Muscle of leg (tissue), 11 donors: ENCODE results near the gene TJP3. TPM values are rescaled to one million over a fixed set of nuclear protein-coding genes. Genes with fewer than 3 reads are reported as not detected.

Experiments
- DNase-seq: peaks from one replicate; pipeline ENCODE4 v3.0.0; 2013
- H3K27ac ChIP-seq: one replicate; pipeline ENCODE4 v1.5.1; 2013; ENCODE audit warnings: mild to moderate bottlenecking, low read length, control low read depth
- H3K27me3 ChIP-seq: one replicate; pipeline ENCODE4 v1.6.1; 2013; ENCODE audit warnings: low read length; ENCODE audit not compliant: control insufficient read depth, insufficient read depth
- H3K36me3 ChIP-seq: one replicate; pipeline ENCODE4 v1.6.1; 2013; ENCODE audit warnings: low read length; ENCODE audit not compliant: control insufficient read depth, insufficient read depth
- H3K4me1 ChIP-seq: one replicate; pipeline ENCODE4 v1.6.1; 2013; ENCODE audit warnings: low read length; ENCODE audit not compliant: control insufficient read depth, insufficient read depth
- H3K4me3 ChIP-seq: one replicate; pipeline ENCODE4 v1.5.1; 2013; ENCODE audit warnings: low read length, control low read depth
- H3K9me3 ChIP-seq: replicated peaks from 2 replicates; pipeline ENCODE4 v1.6.1; 2013; ENCODE audit warnings: low read depth, low read length; ENCODE audit not compliant: control insufficient read depth
- WGBS: methylation state at CpG from one replicate; pipeline ENCODE4 v1.1.5; 2013; ENCODE audit warnings: missing lambda C conversion rate; ENCODE audit not compliant: insufficient coverage; 5-methylcytosine and 5-hydroxymethylcytosine counted together
- polyA plus RNA-seq, 8 donors: library from polyadenylated mRNA; unstranded; fragments of 120-200 nt; gene quantifications; one replicate each; pipeline versions ENCODE4 v1.2.1 to v1.2.3, GENCODE V29; 2013; ENCODE audit warnings: inconsistent platforms in 1 of 8, low replicate concordance in 1 of 8; ENCODE audit not compliant: insufficient read length in 8 of 8, insufficient read depth in 1 of 8
- total RNA-seq: library from RNA; stranded (reverse); fragments of 120-200 nt; gene quantifications from one replicate; pipeline ENCODE4 v1.2.4, GENCODE V29; 2013

The TJP3 gene
- total and polyA plus RNA-seq, 9 donors: 0.04 to 3.4 (median 0.35) TPM; not detected in 2

DNA sequence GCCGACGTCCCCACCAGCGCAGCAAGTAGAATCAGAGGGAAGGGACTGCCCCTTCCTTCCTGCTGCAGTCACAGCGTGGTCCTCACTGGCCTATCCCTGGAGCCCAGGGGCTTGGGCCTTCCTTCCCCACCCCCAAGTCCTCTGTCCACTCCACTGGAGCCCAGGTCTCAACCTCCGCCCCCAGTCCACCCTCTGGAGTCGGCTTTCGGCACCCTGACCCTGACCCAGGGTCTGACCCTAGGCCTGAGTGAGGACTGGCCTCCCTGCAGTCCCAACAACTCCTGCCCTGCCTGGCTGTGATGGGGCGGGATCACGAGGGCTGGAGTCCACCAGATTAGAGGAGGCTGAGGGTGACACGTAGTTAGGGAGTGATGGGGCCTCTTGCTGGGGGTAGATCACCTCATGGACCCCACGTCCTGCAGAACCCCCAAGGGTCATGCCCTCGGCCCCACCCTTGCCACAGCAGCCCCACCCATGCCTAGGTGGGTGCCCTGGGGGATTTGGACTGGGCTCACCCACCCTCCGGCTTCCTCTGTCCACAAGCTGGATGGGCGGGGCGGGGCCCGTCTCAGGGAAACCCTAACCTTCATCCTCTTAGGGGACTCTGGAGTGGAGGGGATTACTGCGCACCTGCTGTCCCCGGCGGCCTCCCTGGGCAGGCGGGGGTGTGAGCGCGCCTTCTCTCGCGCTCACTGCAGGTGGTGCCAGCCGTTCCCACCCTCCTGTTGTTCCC lies 60.0 kb downstream of the TJP3 start:
- Histone ChIP-seq H3K36me3 (peaks cover 30% of the 10 kb centered on the region), H3K27ac (no peak overlapping the region), H3K4me1 (peaks cover 4% of the 10 kb centered on the region), H3K9me3 (no peaks in the 10 kb centered on the region), H3K4me3 (no peak overlapping the region), H3K27me3 (no peaks in the 10 kb centered on the region)
- WGBS: 88% methylated on average over 22 of the region's 25 CpGs
- no peak for DNase-seq

DNA sequence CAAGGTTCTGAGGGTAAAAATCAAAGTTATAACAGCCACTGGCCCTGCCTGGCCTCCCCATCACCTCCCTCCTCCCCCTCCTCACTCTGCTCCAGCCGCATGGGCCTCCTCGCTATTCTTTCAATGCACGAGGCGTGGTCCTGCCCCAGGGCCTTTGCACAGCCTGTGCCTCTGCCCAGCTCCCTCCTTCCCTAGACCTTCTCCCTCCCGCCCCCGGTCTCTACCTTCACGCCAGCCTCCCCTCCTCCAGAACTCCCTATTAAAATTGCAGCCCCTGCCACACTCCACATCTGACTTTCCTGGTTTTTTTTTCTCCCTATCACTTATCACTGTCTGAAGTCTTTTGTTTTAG lies 60.5 kb downstream of the TJP3 start:
- Histone ChIP-seq H3K27me3 (no peaks in the 10 kb centered on the region), H3K4me3 (no peak overlapping the region), H3K36me3 (peaks cover 30% of the 10 kb centered on the region), H3K9me3 (no peaks in the 10 kb centered on the region), H3K27ac (no peak overlapping the region), H3K4me1 (no peaks in the 10 kb centered on the region)
- DNase-seq: no peak
- 87% methylated on average over 7 of the region's 7 CpGs for WGBS

DNA sequence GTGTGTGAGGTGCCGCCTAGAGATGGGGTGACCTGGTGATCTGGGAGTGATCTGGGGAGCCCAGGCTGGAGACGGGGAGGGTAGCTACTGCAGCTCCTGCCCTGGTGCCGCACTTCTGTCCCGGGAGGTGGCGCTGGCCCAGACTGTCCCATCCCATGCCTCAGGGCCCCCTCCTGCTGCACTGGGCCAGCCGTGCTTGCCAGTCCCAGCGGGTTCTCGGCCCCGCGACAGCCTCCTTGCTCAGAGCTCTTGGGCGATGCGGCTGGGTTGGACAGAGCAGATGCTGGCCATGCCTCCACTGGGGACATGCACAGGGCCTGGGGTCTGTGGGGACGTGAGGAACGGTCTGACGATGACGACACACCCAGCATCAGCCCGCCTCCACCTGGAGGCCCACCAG lies 61.3 kb downstream of the TJP3 start:
- Histone ChIP-seq H3K36me3 (peaks cover 30% of the 10 kb centered on the region), H3K27ac (no peak overlapping the region)
- WGBS: 82% methylated on average over 13 of the region's 17 CpGs

DNA sequence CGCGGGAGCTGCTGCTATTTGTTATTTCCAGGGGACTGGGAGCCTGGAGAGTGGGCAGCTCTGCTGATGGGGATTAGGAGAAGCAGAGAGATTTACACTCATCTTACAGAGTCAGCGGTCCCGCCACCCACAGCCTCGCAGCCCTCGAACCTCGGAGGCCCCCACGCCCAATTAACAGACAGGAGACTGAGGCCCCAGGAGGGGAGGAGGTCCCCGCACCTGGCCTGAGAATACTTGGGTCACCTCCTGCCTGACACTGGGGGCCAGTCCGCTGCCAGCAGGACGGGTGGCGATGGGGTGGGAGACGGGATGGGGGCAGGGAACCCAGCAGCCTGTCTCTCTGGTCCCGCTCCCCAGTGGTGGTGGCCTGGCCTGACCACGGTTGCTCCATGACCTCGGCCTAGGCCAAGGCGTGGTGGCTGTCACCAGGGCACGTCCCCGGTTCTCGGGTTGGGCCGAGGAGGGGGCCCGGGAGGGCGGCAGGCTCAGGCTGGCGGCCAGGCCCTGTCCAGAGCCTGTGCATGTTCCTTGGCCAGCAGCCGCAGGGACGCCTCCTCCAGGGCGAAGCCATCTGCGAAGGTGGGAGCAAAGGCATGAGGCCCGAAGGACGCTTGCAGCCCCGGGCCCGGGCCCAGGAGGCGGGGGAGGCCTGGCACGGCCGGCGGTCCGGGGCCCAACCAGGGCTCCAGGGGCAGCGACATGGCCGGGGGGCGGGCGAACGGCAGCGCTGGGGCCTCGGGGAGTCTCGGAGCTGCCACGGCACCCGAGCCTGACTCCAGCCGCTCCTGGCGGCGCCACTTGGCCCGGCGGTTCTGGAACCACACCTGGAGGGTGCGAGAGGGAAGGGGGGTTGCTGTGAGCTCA lies 62.2 kb downstream of the TJP3 start:
- Histone ChIP-seq H3K9me3 (no peaks in the 10 kb centered on the region), H3K27ac (no peak overlapping the region), H3K4me1 (no peaks in the 10 kb centered on the region), H3K4me3 (no peak overlapping the region), H3K27me3 (no peaks in the 10 kb centered on the region), H3K36me3 (peaks cover 26% of the 10 kb centered on the region)
- 43% methylated on average over 41 of the region's 53 CpGs for WGBS
- no peak for DNase-seq

More for the DNA sequence above, 61.3 kb downstream of the TJP3 start:
- H3K4me1 ChIP-seq: no peaks in the 10 kb centered on the region
- H3K27me3 ChIP-seq: no peaks in the 10 kb centered on the region
- no peaks in the 10 kb centered on the region for H3K9me3 ChIP-seq
- DNase-seq: no peak
- no peak overlapping the region for H3K4me3 ChIP-seq

DNA sequence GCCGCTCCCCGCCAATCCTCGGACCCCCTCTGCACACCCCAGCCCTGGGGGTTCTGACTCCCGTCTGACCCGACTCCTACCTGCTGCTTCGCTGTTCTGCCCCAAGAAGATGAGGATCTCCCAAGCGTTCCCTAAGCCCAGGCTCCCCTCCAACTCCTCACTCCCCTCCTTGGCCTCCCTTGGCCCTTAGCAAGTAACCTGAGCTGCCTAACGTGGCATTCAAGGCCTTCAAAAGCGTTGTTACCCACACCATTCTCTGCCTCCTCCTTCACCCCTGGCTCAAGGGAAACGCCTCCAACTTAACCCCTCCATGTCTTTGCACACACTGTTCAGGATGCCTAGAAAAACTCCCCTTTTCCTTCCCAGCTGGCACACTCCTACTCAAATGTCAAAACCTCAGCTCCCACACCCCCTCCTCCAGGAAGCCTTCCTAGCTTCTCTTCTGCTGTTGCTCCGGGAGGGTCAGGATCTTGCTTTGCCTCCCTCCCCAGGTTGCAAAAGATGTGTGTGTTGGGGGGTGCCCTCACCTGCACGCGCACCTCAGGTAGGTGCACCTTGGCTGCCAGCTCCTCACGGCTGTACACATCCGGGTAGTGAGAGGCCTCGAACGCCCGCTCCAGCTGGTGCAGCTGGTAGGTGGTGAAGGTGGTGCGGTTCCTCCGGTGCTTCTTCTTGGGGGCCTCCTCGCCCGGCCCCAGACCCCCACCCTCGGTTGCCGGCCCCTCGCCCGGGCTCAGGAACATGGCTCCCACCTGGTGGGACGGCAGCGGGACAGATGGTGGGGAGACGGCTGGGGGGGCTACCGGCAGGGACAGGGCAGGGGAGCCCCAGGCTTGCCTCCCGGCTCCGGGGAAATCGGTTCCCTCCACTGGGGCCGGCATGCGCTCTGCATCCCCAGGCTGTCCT lies 63.1 kb downstream of the TJP3 start:
- Histone ChIP-seq H3K27ac (no peak overlapping the region), H3K4me1 (no peaks in the 10 kb centered on the region), H3K9me3 (no peaks in the 10 kb centered on the region), H3K27me3 (no peaks in the 10 kb centered on the region), H3K4me3 (no peak overlapping the region), H3K36me3 (peaks cover 25% of the 10 kb centered on the region)
- no peak for DNase-seq
- whole genome bisulfite sequencing: 65% methylated on average over 19 of the region's 35 CpGs

DNA sequence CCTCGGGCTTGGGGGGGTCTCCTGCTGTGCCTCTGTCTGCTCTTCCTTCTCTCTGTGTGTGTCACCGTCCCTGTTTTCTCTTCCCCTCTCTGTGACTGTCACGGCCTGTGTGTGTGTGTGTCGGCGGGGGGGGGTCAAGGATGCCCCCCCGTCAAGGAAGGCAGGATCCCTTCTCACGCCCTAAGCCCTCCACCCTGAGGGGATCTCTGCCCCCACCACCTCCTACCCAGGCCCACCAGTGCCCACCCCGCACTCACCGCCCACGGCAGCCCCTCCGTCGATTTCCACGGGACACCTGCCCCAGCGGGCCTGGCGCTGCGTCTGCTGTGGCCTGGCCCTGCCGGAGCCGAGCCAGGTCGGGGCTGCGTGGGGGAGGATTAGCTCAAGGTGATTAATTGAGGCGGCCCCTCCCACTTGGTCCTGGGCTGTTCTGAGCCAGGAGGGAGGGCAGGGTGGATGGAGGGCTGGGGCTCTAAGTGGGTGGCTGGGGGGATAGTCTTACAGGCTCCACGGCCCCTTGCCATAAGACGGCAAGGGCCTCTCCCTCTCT lies 63.8 kb downstream of the TJP3 start, which contains the start of gene RAX2:
TSS of gene RAX2 (minus strand) at position 323 of the 550 bp plus-strand sequence. CDS start 486 bp downstream, outside the sequence.
- DNase-seq: no peak
- H3K27me3 ChIP-seq: no peaks in the 10 kb centered on the region
- no peak within 1 kb of the TSS for H3K27ac ChIP-seq
- H3K4me3 ChIP-seq: no peak within 1 kb of the TSS
- H3K9me3 ChIP-seq: no peaks in the 10 kb centered on the region
- WGBS: 25% methylated on average over 10 of the region's 23 CpGs
- H3K4me1 ChIP-seq: no peaks in the 10 kb centered on the region
- H3K36me3 ChIP-seq: peaks cover 18% of the 10 kb centered on the region

DNA sequence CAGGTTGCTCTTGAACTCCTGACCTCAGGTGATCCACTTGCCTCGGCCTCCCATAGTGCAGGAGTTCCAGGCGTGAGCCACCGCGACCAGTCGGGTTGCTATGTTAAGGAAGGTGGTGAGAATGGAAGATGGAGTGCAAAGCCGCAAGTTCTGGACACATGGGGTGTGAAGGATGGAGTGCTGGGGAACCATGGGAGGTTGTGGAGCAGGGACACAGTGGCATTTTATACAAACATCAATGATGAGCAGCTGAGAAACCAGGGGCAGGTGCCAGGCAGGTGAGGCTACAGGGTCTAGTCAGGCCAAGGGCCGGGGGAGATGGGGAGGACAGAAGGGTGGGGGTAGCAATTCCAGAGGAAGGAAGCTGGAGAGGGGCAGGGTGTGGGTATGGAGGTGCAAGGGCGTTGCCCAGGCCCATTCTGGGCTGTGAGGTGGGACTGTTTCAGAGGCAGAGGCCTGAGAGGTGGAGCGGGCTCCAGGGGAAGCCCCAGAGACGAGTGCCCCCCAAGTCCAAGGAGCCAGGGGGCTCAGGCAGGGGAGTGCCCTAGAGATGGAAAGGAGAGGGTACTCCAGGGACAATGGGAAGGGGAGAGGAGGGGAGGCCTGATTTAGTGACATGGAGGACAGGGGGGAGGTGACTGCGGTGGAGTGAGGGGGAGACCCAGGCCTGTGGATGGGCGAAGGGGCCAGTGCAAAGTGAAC lies 65.8 kb downstream of the TJP3 start:
- Histone ChIP-seq H3K9me3 (no peaks in the 10 kb centered on the region), H3K4me3 (no peak overlapping the region), H3K27me3 (no peaks in the 10 kb centered on the region), H3K36me3 (peaks cover 4% of the 10 kb centered on the region), H3K27ac (no peak overlapping the region), H3K4me1 (no peaks in the 10 kb centered on the region)
- WGBS: 78% methylated on average over 12 of the region's 12 CpGs
- DNase-seq: no peak

DNA sequence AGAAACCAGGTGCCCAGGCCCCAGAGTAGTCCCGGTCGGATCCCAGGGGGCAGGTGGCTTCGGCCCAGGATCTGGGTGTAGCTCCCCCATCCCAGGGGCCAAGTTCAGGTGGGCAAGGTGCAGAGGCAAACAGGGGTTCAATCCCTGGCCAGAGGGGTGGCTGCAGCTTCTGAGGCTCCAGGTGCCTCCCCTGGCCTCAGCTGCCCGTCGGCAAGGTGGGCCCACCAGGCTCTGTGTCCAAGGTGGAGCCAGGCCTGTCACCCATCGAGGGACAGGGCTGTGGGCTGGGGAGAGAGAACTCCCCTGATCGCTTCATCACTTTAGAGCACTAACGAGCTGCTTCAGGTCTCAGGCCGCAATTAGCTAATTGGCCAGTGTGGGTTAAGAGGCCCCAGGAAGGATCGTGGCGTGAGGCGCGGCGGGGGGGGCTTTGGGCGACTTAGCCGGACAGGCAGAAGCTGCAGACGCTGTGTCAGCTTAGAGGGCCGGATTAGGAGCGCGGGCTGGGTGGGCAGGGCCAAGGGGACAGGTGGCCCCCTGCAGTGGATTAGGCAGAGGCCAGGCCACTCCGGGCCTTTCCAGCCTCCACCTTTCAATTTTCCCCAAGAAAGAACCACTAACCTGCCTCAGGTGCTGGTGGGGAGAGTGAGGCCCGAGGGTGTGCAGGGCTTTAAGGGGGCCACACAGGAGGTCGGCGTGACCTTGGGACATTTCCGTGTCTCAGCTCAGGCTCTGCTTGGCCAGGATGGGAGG lies 66.6 kb downstream of the TJP3 start:
- 32% methylated on average over 16 of the region's 25 CpGs for WGBS
- H3K36me3 ChIP-seq: no peaks in the 10 kb centered on the region
- H3K9me3 ChIP-seq: no peaks in the 10 kb centered on the region
- H3K27ac ChIP-seq: no peak overlapping the region
- DNase-seq: no peak
- H3K4me1 ChIP-seq: no peaks in the 10 kb centered on the region
- no peaks in the 10 kb centered on the region for H3K27me3 ChIP-seq
- H3K4me3 ChIP-seq: no peak overlapping the region

DNA sequence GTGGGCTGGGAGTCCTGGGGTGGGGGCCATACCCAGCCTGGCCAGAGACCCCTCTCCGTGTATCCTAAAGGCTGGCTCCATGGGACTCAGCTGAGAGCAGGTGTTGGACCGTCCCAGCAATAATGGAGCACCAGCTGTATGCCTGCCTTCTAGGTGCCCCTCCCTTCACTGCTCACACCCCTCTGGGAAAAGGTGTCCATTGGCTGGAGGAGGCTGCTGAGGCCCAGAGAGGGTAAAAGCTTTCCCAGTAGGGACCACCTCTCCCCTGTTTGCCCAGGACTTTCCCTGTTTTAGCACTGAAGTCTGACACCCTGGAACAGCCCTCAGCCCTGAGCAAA lies 67.2 kb downstream of the TJP3 start:
- no peaks in the 10 kb centered on the region for H3K9me3 ChIP-seq
- H3K4me1 ChIP-seq: no peaks in the 10 kb centered on the region
- no peak overlapping the region for H3K27ac ChIP-seq
- no peak overlapping the region for H3K4me3 ChIP-seq
- DNase-seq: no peak
- no CpG with 5 or more reads among the region's 2 CpGs for WGBS
- no peaks in the 10 kb centered on the region for H3K27me3 ChIP-seq
- H3K36me3 ChIP-seq: no peaks in the 10 kb centered on the region
